Thyroid gland (tissue), 4 donors: ENCODE results near the gene COL18A1. TPM values are rescaled to one million over a fixed set of nuclear protein-coding genes. Genes with fewer than 3 reads are reported as not detected.

Experiments
- DNase-seq, 2 donors: peaks; one replicate each; pipeline ENCODE4 v3.0.0-alpha.2; 2019
- H3K27ac ChIP-seq, 3 donors: fragments of 200-600 bp; sonication (generic); 1 replicate in 2 of 3; 2 replicates in 1 of 3; pipeline ENCODE4 v1.5.1; 2016 to 2019; ENCODE audit warnings: mild to moderate bottlenecking in 1 of 3, moderate library complexity in 1 of 3
- H3K27me3 ChIP-seq: fragments of 200-600 bp; sonication (generic); one replicate; pipeline ENCODE4 v1.5.1; 2019
- H3K36me3 ChIP-seq, 2 donors: fragments of 200-600 bp; sonication (generic); one replicate each; pipeline ENCODE4 v1.5.1; 2016 to 2019
- H3K4me1 ChIP-seq, 2 donors: fragments of 200-600 bp; sonication (generic); one replicate each; pipeline ENCODE4 v1.5.1; 2017 to 2019
- H3K4me3 ChIP-seq, 3 donors: fragments of 200-600 bp; sonication (generic); replicated peaks in 1 of 3; 1 replicate in 2 of 3; 2 replicates in 1 of 3; pipeline ENCODE4 v1.5.1; 2016; ENCODE audit warnings: mild to moderate bottlenecking in 1 of 3
- H3K9me3 ChIP-seq: fragments of 200-600 bp; sonication (generic); one replicate; pipeline ENCODE4 v1.5.1; 2017
- POLR2A ChIP-seq, 2 donors: fragments of 450-650 bp; IDR thresholded peaks; one replicate each; pipeline ENCODE4 v1.6.1; 2017; ENCODE audit warnings: antibody characterized with exemption in 2 of 2, mild to moderate bottlenecking in 2 of 2, moderate library complexity in 1 of 2
- WGBS, 2 donors: methylation state at CpG; one replicate each; pipeline ENCODE4 v1.1.5; 2017; 5-methylcytosine and 5-hydroxymethylcytosine counted together
- intact Hi-C: fragments of 100-400 bp; cut with DNase I; formaldehyde crosslinking; loops from one replicate; pipeline ENCODE4 v1.15.1; 2023
- total RNA-seq, 4 donors: library from RNA; depleted of rRNA; stranded (reverse); fragments of >200 nt; gene quantifications; one replicate each; pipeline ENCODE4 v1.2.3, GENCODE V29; 2016
- TF ChIP-seq, protein P1 (sequence below), 6 experiments: fragments of 200-600 bp in 3 of 6; fragments of 450-650 bp in 3 of 6; sonication (generic) in 3 of 6; IDR thresholded peaks; one replicate each; pipeline ENCODE4 v1.5.1; 2016 to 2019; ENCODE audit warnings: antibody characterized with exemption in 6 of 6, mild to moderate bottlenecking in 2 of 6, inconsistent platforms in 1 of 6, moderate library complexity in 1 of 6

The COL18A1 gene
- total RNA-seq, 4 donors from 2014 or later = 105 to 264 (median 238) TPM

DNA sequence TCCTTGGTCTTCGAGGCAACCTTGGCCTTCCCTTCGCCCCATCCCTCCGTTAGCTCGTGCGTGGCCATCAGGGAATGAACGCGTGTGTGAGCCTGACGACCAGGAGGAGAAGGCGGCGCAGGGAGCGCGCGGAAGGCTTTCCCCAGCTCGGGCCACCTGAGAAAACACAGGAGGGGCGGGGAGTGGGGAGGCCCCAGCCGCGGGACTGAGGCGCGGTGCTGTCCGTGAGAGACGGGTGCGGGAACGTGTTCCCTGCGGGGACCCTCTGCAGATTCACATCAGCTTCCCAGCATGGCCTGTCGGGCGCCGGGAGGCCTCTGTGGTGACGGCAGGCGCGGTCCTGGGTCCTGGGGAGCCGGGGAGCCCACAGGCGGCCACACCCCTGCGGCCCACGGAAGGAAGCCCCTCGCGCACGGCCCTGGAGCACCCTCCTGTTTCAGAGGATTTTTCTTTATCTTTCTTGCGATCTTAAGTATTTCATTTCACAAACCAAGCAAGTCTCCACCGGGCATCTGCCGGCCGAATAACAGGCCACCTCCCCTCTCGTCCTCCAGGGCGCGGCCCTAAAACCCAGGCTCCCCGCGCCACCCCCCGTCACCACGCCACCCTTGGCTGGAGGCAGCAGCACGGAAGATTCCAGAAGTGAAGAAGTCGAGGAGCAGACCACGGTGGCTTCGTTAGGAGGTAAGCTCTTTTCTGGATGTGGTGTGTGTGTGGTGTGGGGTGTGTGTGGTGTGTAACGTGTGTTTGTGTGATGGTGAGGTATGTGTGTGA is 71.0 kb downstream of the COL18A1 start:
- Histone ChIP-seq H3K36me3 (peaks cover 10 to 24% of the 10 kb centered on the region in 2 donors), H3K4me1 (peaks cover 0 to 11% of the 10 kb centered on the region in 2 donors), H3K4me3 (no peak overlapping the region), H3K27ac (no peak overlapping the region), H3K9me3 (no peaks in the 10 kb centered on the region), H3K27me3 (no peaks in the 10 kb centered on the region)
- DNase-seq = no peak
- WGBS, 2 donors = 94% methylated on average over 53 of the region's 53 CpGs
- intact Hi-C loops = no loop called here
- TF ChIP-seq, protein P1, sequence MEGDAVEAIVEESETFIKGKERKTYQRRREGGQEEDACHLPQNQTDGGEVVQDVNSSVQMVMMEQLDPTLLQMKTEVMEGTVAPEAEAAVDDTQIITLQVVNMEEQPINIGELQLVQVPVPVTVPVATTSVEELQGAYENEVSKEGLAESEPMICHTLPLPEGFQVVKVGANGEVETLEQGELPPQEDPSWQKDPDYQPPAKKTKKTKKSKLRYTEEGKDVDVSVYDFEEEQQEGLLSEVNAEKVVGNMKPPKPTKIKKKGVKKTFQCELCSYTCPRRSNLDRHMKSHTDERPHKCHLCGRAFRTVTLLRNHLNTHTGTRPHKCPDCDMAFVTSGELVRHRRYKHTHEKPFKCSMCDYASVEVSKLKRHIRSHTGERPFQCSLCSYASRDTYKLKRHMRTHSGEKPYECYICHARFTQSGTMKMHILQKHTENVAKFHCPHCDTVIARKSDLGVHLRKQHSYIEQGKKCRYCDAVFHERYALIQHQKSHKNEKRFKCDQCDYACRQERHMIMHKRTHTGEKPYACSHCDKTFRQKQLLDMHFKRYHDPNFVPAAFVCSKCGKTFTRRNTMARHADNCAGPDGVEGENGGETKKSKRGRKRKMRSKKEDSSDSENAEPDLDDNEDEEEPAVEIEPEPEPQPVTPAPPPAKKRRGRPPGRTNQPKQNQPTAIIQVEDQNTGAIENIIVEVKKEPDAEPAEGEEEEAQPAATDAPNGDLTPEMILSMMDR (IDR thresholded peaks at IDR 0.05) = no peak
- TF ChIP-seq POLR2A (IDR thresholded peaks at IDR 0.05) = no peak

GRCh38 chr21:45476582-45476981 is 71.6 kb downstream of the COL18A1 start:
- DNase-seq = no peak
- intact Hi-C loops = no loop called here
- no peaks in the 10 kb centered on the region for H3K9me3 ChIP-seq
- H3K36me3 ChIP-seq = peaks cover 12 to 24% of the 10 kb centered on the region in 2 donors
- H3K27me3 ChIP-seq = no peaks in the 10 kb centered on the region
- 95 to 97% methylated on average over 6 of the region's 6 CpGs for WGBS, 2 donors
- no peak overlapping the region for H3K4me3 ChIP-seq
- peaks cover 0 to 5% of the 10 kb centered on the region in 2 donors for H3K4me1 ChIP-seq
- TF ChIP-seq, protein P1 (IDR thresholded peaks at IDR 0.05) = no peak
- no peak for TF ChIP-seq POLR2A (IDR thresholded peaks at IDR 0.05)
- H3K27ac ChIP-seq = no peak overlapping the region

DNA sequence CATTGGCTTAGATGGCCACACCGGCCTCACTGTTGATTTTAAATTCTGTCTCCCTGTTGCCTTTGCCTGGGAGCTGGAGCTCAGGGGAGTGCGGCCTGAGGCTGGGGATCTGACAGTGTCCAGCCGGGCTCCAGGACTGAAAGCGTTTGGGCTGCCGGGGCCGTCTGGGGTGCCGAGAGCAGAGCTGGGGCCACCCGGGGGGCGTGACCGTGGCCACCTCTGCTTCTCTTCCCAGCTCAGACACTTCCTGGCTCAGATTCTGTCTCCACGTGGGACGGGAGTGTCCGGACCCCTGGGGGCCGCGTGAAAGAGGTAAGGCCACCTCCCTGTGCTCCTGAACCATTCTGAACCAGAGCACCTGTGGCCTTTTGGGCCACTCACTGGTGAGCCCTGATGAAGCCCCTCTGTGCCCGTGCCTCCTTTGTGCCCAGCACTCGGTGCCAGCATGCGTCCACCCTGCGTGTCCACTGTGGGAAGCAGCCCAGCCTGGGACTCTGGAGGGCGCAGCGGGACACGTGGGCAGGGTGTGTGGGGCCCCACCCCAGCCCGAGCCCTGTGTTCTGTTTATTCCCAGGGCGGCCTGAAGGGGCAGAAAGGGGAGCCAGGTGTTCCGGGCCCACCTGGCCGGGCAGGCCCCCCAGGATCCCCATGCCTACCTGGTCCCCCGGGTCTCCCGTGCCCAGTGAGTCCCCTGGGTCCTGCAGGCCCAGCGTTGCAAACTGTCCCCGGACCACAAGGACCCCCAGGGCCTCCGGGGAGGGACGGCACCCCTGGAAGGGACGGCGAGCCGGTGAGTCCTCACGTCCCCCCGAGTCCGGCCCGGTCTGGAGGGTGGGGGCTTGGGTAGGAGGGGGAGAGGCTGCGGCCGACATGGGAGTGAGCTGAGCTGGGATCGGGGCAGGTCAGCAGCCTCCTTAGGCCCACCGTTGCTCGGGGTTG is 72.5 kb downstream of the COL18A1 start:
- intact Hi-C loops = no loop called here
- no peaks in the 10 kb centered on the region for H3K4me1 ChIP-seq
- no peak for DNase-seq
- no peaks in the 10 kb centered on the region for H3K27me3 ChIP-seq
- 71 to 75% methylated on average over 7 to 21 of the region's 44 CpGs for WGBS, 2 donors
- peak overlapping the region in 1 of 3 donors; percentile 36 for H3K27ac ChIP-seq
- TF ChIP-seq, protein P1 (IDR thresholded peaks at IDR 0.05) = no peak
- TF ChIP-seq POLR2A (IDR thresholded peaks at IDR 0.05) = no peak
- peaks cover 12 to 28% of the 10 kb centered on the region in 2 donors for H3K36me3 ChIP-seq
- no peaks in the 10 kb centered on the region for H3K9me3 ChIP-seq
- no peak overlapping the region for H3K4me3 ChIP-seq

DNA sequence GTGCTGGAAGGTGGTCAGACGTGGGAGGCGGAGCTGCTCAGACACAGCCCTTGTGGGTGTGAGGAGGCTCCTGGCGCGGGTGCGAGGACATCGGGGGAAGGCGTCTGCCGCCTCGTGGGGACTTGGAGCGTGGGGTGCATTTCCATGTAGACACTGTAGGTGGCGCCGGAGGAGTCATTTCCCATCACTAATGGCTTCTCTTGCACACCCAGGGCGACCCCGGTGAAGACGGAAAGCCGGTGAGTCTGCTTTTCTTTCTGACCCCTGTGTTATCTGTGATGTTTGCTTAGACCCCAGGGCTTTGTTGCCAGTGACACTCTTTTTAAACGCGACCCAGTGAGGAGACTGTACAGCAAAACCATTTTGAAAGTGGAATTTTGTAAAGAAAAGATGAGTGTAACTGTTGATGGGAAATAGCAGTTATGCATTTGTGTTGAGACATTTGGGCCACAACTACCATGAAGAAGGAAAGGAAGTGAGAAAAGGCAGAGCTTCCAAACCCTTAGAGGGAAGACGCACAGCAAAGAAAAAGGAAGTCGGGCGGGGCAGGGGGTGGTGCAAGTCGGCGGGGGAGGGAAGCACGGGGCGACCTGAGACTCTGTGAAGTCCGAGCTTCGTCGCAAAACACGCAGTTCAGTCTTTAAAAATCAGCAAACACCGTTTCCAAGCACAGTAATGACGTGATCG is 73.3 kb downstream of the COL18A1 start:
- H3K4me3 ChIP-seq = no peak overlapping the region
- H3K27me3 ChIP-seq = no peaks in the 10 kb centered on the region
- peak; percentile 46 to 49 for DNase-seq
- no peaks in the 10 kb centered on the region for H3K9me3 ChIP-seq
- 43 to 56% methylated on average over 23 to 31 of the region's 32 CpGs for WGBS, 2 donors
- intact Hi-C loops = no loop called here
- no peaks in the 10 kb centered on the region for H3K4me1 ChIP-seq
- H3K27ac ChIP-seq = peak overlapping the region in 1 of 3 donors; percentile 36
- TF ChIP-seq, protein P1 (IDR thresholded peaks at IDR 0.05) = peak in 5 of 6 experiments; percentile 54 to 77 (median 63)
- no peak for TF ChIP-seq POLR2A (IDR thresholded peaks at IDR 0.05)
- H3K36me3 ChIP-seq = peaks cover 12 to 36% of the 10 kb centered on the region in 2 donors
